ENCODE data around the gene NAGA. TPM values are rescaled to one million over a fixed set of nuclear protein-coding genes. Genes with fewer than 3 reads are reported as not detected.

The NAGA gene
- total and polyA plus RNA-seq, 2 experiments from 2014 or later: 25.9 to 40.4 TPM

DNA sequence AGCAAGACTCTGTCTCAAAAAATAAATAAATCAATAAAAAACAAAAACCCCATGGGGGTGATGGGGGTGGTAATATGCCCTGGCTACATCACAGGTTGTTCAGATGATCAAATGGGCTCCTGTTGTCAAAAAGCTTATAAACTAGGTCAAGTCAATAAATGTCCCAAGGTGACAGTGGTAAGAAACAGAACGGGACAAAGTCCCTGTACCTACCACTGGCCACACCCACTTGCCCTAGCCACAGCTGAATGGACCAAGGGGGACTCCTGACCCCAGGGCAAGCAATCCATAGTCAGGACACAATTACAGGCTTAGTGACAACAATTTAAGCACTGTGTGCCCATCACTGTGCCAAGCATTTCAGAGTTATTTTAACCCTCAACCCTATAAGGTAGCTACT lies 6.0 kb downstream of the NAGA start:
- in situ Hi-C loops (cut with MboI): no loop called here
- H3K9ac ChIP-seq: no peak overlapping the region

DNA sequence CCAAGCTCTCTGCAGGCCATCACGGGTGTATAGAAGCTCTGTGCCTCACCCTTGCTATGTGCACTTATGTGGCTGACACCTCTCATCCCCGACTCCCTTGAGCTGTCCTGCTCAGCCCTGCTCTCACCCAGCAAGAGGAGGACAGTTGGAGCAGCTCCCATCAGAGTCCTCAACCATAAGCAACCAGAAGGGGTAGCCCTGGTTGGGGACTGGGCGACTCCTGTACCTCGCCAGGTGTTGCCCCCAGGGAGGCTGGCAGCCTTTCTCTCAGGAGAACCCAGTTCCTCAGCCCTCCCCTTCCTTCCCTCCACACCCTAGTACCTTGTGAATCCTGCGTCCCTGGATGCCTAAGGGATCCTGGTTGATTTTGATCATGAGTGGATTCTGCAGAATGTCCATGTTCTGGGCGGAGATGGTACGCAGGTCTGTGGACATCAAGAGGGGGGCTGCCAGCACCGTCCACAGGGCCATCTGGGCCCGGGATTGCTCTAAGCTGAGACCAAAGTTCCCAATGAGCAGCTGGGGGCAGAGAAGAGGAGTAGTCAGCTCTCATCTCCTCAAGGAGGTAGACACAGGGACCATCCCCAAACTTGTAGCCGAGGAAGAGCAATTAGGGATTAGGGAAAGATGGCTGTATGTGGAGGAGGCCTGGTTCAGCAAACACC lies 8.0 kb downstream of the NAGA start:
- in situ Hi-C loops (cut with MboI): no loop called here
- no peaks in the 10 kb centered on the region for H3K79me2 ChIP-seq (ENCODE audit: insufficient read depth)
- H3K4me2 ChIP-seq (ENCODE audit: unreplicated experiment): no peak overlapping the region
- 92 to 95% methylated on average over 10 of the region's 10 CpGs for WGBS, 2 experiments (ENCODE audit: low coverage in 1 of 2, low lambda C conversion rate in 2 of 2, missing lambda C conversion rate in 2 of 2)
- DNase-seq: no peak
- H3K27me3 ChIP-seq (replicated peaks; ENCODE audit: insufficient read depth): no peaks in the 10 kb centered on the region
- H3K36me3 ChIP-seq (ENCODE audit: low read depth): no peaks in the 10 kb centered on the region
- no peaks in the 10 kb centered on the region for H4K20me1 ChIP-seq (ENCODE audit: insufficient read depth)
- H2AFZ ChIP-seq: no peak overlapping the region
- H3F3A ChIP-seq (ENCODE audit: insufficient read depth): no peaks in the 10 kb centered on the region
- H3K27ac ChIP-seq: no peak overlapping the region
- no peaks in the 10 kb centered on the region for H3K4me1 ChIP-seq (ENCODE audit: insufficient read depth)
- no peak overlapping the region for H3K9ac ChIP-seq
- TF ChIP-seq EZH2 (IDR thresholded peaks at IDR 0.05; ENCODE audit: insufficient read depth, poor library complexity, severe bottlenecking): no peak
- no peak for TF ChIP-seq EZH2phosphoT487 (IDR thresholded peaks at IDR 0.05; ENCODE audit: insufficient read depth, low read depth)
- H3K4me3 ChIP-seq: no peak overlapping the region
- no peaks in the 10 kb centered on the region for H3K9me3 ChIP-seq (ENCODE audit: low read depth)
- H3K9me2 ChIP-seq (ENCODE audit: insufficient read depth): no peaks in the 10 kb centered on the region

More for the DNA sequence above, 6.0 kb downstream of the NAGA start:
- Histone ChIP-seq H3K4me2 (ENCODE audit: unreplicated experiment) (no peak overlapping the region), H3K27me3 (replicated peaks; ENCODE audit: insufficient read depth) (no peaks in the 10 kb centered on the region), H3K79me2 (ENCODE audit: insufficient read depth) (no peaks in the 10 kb centered on the region; the same call in 1 of the 2 replicates), H3K27ac (no peak overlapping the region), H3K9me3 (ENCODE audit: low read depth) (no peaks in the 10 kb centered on the region), H3K9me2 (ENCODE audit: insufficient read depth) (no peaks in the 10 kb centered on the region), H3K4me1 (ENCODE audit: insufficient read depth) (peaks cover 2% of the 10 kb centered on the region), H4K20me1 (ENCODE audit: insufficient read depth) (no peaks in the 10 kb centered on the region), H3K4me3 (no peak overlapping the region), H3F3A (ENCODE audit: insufficient read depth) (no peaks in the 10 kb centered on the region), H3K36me3 (ENCODE audit: low read depth) (no peaks in the 10 kb centered on the region), H2AFZ (no peak overlapping the region)
- TF ChIP-seq EZH2 (IDR thresholded peaks at IDR 0.05; ENCODE audit: insufficient read depth, poor library complexity, severe bottlenecking) (no peak), EZH2phosphoT487 (IDR thresholded peaks at IDR 0.05; ENCODE audit: insufficient read depth, low read depth) (no peak)
- 100% methylated on average over 1 of the region's 1 CpG for WGBS, 2 experiments (ENCODE audit: low coverage in 1 of 2, low lambda C conversion rate in 2 of 2, missing lambda C conversion rate in 2 of 2)
- no peak for DNase-seq

DNA sequence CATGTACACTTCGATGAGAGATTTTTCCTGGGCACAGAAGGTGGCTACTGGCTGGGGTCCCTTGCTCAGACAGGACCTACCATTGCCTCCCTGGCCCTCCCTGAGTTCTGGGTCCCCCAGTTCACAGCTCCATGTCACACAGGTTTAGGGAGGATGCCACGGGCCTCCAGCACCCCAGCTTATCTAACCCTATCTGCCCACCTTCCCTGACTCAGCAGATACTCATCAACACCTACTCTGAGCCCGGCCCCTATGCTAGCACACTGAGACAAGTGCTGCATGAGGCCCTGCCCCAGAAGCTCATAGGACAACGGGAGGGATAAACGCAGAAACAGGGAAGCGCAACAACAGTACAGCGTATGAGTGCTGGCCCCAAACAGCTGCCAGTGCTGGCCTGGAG lies 9.6 kb downstream of the NAGA start:
- H3K27me3 ChIP-seq (replicated peaks; ENCODE audit: insufficient read depth): no peaks in the 10 kb centered on the region
- TF ChIP-seq EZH2phosphoT487 (IDR thresholded peaks at IDR 0.05; ENCODE audit: insufficient read depth, low read depth) (no peak), EZH2 (IDR thresholded peaks at IDR 0.05; ENCODE audit: insufficient read depth, poor library complexity, severe bottlenecking) (no peak)
- no peaks in the 10 kb centered on the region for H3K9me2 ChIP-seq (ENCODE audit: insufficient read depth)
- no peak overlapping the region for H3K4me3 ChIP-seq
- no peaks in the 10 kb centered on the region for H4K20me1 ChIP-seq (ENCODE audit: insufficient read depth)
- H2AFZ ChIP-seq: no peak overlapping the region
- H3K36me3 ChIP-seq (ENCODE audit: low read depth): no peaks in the 10 kb centered on the region
- H3K9me3 ChIP-seq (ENCODE audit: low read depth): peaks cover 4% of the 10 kb centered on the region
- no peak overlapping the region for H3K4me2 ChIP-seq (ENCODE audit: unreplicated experiment)
- H3K27ac ChIP-seq: no peak overlapping the region
- DNase-seq: no peak
- in situ Hi-C loops (cut with MboI): no loop called here
- H3K9ac ChIP-seq: no peak overlapping the region
- no peaks in the 10 kb centered on the region for H3K79me2 ChIP-seq (ENCODE audit: insufficient read depth)
- H3F3A ChIP-seq (ENCODE audit: insufficient read depth): no peaks in the 10 kb centered on the region
- no peaks in the 10 kb centered on the region for H3K4me1 ChIP-seq (ENCODE audit: insufficient read depth)
- 94 to 96% methylated on average over 7 of the region's 7 CpGs for WGBS, 2 experiments (ENCODE audit: low coverage in 1 of 2, low lambda C conversion rate in 2 of 2, missing lambda C conversion rate in 2 of 2)

DNA sequence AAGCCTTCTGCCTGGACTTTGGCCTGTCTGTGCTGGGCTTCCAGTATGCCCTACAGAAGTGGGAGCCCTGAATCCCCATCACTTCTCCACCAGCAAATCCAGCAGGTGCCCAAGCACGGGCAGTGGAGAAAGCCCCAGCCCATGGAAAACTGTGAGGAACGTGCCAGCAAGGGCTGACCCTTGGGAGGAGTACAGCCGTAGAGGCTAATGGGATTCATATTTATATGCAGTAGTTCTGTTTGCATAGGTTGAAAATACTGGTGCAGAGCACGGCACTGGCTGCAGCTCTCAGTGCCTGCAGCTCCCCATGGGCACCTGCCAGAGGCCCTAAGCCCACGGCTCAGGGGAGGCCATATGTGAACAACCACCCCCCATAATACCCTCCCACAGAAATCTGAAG lies 10.1 kb downstream of the NAGA start:
- H4K20me1 ChIP-seq (ENCODE audit: insufficient read depth): no peaks in the 10 kb centered on the region
- H3K4me1 ChIP-seq (ENCODE audit: insufficient read depth): no peaks in the 10 kb centered on the region
- no peaks in the 10 kb centered on the region for H3K79me2 ChIP-seq (ENCODE audit: insufficient read depth)
- H3K27me3 ChIP-seq (replicated peaks; ENCODE audit: insufficient read depth): no peaks in the 10 kb centered on the region
- TF ChIP-seq EZH2phosphoT487 (IDR thresholded peaks at IDR 0.05; ENCODE audit: insufficient read depth, low read depth) (no peak), EZH2 (IDR thresholded peaks at IDR 0.05; ENCODE audit: insufficient read depth, poor library complexity, severe bottlenecking) (no peak)
- H3F3A ChIP-seq (ENCODE audit: insufficient read depth): no peaks in the 10 kb centered on the region
- H3K4me3 ChIP-seq: no peak overlapping the region
- no peaks in the 10 kb centered on the region for H3K36me3 ChIP-seq (ENCODE audit: low read depth)
- in situ Hi-C loops (cut with MboI): no loop called here
- no peak overlapping the region for H3K27ac ChIP-seq
- no peak overlapping the region for H3K9ac ChIP-seq
- H3K9me2 ChIP-seq (ENCODE audit: insufficient read depth): no peaks in the 10 kb centered on the region
- 96 to 98% methylated on average over 5 of the region's 5 CpGs for WGBS, 2 experiments (ENCODE audit: low coverage in 1 of 2, low lambda C conversion rate in 2 of 2, missing lambda C conversion rate in 2 of 2)
- H3K4me2 ChIP-seq (ENCODE audit: unreplicated experiment): no peak overlapping the region
- no peak overlapping the region for H2AFZ ChIP-seq
- DNase-seq: no peak
- peaks cover 4% of the 10 kb centered on the region for H3K9me3 ChIP-seq (ENCODE audit: low read depth)
